Mesenteric fat pad (tissue), 1 donor: Measurements from ENCODE around the gene MARCHF10. TPM values are rescaled to one million over a fixed set of nuclear protein-coding genes. Genes with fewer than 3 reads are reported as not detected.
"Not testable (repeated sequence)": the region's sequence is repeated elsewhere in the genome, so short reads cannot be mapped to it uniquely, and the experiment has no call there.

Experiments used
- DNase-seq: peaks from one replicate; pipeline ENCODE4 v3.0.0-alpha.2; 2020; ENCODE audit warnings: low spot score
- long read RNA-seq: library from polyadenylated mRNA; unstranded; transcript quantifications from one replicate; pipeline ENCODE4 v2.0.0, GENCODE V29; 2020
- total RNA-seq: library from RNA; stranded (reverse); fragmentation: NEBNext Ultra II Directional; extraction: Animal tissue kit (Norgen Biotek cat#: 25700); gene quantifications from one replicate; pipeline ENCODE4 v1.2.1, GENCODE V29; 2021
- donor health status: DM: yes; HTN: yes; CAD: no.

The MARCHF10 gene
- 0.16 TPM for total RNA-seq
- long read RNA-seq, partial matches to known transcripts = 0 of 1 reads
- long read RNA-seq, other reads (novel, unspliced or antisense) = 1 of 1 reads

DNA sequence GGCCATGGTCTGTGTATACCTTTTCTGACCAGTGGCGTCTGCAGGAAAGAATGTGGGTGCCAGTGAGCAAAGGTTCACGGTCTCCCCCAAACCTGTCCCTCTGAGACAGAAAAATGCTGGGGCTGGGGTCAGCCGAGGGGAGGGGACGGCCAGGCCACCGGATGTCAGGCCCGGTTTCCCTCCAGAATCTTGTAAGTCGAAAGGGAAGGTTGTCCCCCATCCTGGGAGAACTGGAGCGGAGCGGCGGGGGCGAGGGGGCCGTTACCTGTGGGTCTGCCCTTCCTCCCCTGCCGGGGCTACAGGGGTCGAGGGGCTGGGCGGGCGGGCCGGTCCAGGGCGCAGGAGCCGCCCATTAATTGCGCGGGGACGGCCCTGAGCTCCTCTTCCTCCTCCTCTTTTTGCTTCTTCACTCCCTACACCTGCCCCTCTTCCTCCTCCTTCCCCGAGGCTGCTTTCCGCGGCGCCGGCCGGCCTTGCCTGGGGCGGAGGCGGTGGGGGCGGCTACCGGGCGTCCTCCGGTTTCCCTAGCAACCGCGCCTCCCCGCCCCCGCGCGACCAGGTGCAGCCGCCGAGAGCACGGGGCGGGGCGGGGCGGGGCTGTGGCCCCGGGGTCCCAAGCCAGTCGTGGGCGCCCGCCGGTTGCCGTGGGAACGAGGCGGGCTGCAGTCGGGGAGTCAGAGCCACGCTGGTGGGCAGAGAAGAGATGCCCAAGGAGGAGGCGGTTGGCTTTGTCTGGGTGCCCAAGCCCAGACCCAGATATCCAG is at the start of gene MARCHF10:
MARCHF10 (minus strand) TSS at position 503 of the 764 bp plus-strand sequence. CDS start 6,579 bp downstream, outside the sequence.
- no peak for DNase-seq

- no peak for DNase-seq
Observed at GRCh38 chr17:62857526-62857925, 49.4 kb upstream of the MARCHF10 start.

- no peak for DNase-seq
Observed at GRCh38 chr17:62856594-62856993, 48.5 kb upstream of the MARCHF10 start.

GRCh38 chr17:62855156-62855555 is 47.0 kb upstream of the MARCHF10 start:
- no peak for DNase-seq

DNA sequence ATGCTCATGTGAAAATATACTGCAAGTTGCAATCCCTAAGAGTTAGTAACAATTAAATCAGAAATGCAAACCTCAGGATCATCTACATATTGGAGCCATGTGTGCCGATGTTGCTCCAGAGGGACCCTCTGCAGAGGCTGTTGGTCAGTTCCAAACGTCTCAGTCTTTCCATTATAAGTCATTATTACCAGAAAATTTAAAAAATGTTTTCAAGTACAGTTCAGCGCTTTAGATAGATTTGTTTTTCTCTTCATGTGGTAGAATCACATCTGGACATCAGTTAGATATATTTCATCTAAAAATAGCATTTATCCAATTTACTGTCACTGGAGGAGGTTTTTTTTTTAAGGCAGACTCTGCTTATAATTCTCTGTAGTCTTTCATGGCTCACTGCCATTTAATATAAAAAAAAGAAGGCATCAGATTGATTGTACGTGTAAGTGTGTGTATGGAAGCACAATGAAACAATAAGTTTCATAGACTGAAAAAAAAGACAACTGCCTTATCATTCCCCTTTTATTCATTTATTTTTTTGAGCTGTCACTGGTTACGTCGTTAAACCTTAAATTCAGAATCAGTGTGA is 46.1 kb upstream of the MARCHF10 start:
- no peak for DNase-seq

GRCh38 chr17:62852195-62852594 is 44.1 kb upstream of the MARCHF10 start:
- no peak for DNase-seq

- DNase-seq = not testable (repeated sequence)
Observed at GRCh38 chr17:62849591-62850415, 41.7 kb upstream of the MARCHF10 start.

- DNase-seq = no peak
Observed at GRCh38 chr17:62848334-62848733, 40.2 kb upstream of the MARCHF10 start.

DNA sequence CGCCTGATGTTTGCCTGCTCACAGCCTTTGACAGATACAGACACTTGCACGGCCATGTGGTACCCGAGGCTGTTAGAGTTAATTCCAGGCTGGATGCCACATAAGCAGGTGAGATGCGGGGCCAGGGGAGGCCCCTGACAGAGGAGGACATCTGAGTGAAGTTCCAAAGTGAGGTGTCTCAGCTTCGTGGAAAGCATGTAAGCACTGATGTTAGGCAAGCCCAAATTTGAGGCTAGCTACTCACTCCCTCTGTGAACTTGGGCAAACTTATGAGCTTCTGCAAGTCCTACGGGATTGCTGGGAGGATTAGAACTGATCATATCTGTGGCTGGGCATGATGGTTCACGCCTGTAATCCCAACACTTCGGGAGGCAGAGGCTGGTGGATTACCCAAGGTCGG is 39.3 kb upstream of the MARCHF10 start:
- no peak for DNase-seq

DNA sequence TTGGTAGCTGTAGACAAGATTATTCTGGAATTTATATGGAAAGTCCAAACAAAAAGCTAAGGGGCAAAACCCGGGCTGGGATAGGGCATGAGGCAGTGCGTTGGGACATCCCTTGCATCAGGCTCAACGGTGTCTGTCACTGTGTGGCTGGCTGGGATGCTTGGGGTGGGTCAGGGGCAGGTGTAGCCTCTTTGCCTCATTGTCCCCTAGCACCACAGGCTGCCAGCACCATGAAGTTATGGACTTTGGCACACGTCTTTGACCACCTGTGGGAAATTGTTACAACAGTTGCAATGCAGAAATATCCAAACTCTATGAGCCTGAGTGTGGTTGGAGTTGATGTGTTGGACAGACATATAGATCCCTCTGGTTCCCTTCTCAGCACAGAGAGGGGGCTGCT is 32.8 kb upstream of the MARCHF10 start:
- no peak for DNase-seq

GRCh38 chr17:62833816-62834215 is 25.7 kb upstream of the MARCHF10 start:
- not testable (repeated sequence) for DNase-seq

DNA sequence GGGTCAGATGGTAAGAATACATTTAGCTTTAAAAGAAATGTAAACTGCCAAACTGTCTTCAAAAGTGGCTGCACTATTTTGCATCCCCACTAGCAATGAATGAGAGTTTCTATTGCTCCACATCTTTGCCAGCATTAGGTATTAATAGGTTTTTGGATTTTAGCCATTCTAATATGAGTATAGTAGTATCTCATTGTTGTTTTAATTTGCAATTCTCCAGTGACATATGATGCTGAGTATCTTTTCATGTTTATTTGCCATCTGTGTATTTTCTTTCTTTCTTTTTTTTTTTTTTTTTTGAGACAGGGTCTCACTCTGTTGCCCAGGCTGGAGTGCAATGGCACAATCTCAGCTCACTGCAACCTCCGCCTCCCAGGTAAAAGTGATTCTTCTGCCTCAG is 24.3 kb upstream of the MARCHF10 start:
- DNase-seq = no peak

- DNase-seq = not testable (repeated sequence)
Observed at GRCh38 chr17:62831066-62831465, 23.0 kb upstream of the MARCHF10 start.

DNA sequence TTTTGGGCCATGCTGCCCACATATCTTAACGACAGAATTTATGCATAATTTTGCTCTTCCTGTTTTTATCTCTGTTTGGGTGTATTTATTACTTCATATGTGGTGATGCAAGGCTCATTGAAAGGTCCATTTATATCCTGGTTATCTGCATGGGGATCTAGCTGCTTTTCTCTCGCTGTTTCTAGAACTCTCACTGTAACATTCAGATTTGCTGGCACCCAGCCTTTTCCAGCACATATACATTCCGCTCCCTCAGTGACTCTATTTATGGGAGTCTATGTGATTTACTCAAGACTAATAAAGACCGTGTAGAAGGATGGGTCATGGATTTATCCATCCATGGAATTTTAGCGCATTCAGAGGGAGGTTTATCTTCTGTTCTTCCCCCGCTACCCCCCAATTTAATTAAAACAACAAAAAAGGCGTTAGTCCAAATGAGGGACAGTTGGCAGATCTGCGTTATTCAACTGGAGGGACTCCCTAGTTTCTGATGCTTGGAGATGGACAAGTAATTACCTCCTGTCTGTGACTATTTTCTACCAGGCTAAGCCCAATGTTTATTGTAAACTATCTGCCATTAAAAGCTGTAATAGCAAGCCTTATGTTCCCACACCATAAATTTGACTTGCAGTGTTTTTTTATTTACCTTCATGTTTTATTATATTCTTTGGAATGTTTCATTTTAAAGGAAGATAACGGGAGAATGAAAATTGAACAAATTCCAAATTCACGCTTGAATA is 19.8 kb upstream of the MARCHF10 start:
- no peak for DNase-seq

- DNase-seq = no peak
Observed at GRCh38 chr17:62826956-62827355, 18.8 kb upstream of the MARCHF10 start.

- no peak for DNase-seq
Observed at GRCh38 chr17:62825182-62825581, 17.1 kb upstream of the MARCHF10 start.

DNA sequence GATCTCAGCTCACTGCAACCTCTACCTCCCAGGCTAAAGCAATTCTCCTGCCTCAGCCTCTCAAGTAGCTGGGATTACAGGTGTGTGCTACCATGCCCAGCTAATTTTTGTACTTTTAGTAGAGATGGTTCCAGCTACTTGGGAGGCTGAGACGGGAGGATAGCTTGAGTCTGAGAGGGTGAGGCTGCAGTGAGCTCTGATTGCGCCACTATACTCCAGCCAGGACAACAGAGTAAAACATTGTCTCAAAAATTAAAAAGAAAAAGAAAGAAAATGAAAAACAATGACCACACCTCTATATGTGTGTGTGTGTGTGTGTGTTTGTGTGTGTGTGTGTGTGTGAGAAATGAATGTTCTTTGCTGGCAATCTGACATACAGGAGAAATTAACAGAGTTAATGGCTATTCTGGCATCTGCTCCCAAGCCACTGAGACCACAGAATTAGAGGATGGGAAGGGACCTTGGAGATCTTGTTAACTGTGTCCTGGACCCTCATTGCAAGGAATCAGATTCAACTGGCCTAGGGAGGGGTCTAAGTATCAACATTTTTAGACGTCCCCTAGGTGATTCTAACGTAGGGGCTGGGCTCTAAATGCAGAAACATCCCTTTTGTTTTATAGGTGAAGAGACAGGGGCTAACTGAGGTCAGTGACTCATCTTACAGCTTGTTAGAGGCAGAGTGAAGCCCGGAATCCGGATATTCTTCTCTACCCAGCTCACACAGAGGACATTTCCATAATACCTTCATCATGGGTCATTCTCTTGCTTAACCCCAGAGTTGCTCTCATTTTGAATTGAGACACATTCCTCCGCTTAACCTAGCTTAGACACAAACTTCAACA is 16.4 kb upstream of the MARCHF10 start:
- DNase-seq = no peak

DNA sequence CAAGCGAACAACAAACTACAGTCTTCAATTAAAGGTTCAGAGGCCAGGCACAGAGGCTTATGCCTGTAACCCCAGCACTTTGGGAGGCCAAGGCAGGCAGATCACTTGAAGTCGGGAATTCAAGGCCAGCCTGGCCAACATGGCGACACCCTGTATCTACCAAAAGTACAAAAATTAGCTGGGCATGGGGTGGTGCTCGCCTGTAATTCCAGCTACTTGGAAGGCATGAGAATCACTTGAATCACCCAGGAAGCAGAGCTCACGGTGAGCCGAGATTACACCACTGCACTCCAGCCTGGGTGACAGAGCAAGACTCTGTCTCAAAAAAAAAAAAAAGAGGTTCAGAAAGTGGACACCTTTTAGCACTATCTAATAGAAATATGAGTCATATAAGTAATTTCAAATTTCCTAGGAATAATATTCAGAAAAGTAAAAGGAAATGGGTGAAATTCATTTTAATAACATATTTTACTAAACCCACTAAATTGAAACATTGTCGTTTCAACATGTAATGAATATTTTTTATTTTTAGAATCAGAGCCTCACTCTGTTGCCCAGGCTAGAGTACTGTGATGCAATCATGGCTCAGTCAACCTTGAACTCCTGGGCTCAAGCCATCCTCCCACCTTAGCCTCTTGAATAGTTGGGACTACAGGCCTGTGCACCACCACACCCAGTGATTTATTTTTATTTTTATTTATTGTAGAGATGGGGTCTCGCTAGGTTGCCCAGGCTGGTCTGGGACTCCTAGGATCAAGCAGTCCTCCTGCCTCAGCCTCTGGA is 15.2 kb upstream of the MARCHF10 start:
- no peak for DNase-seq
